Activated CD4-positive, alpha-beta T cell treated with anti-CD3 and anti-CD28 coated beads, Interleukin-2, amount 50 U/mL, for 24 hours (primary cell): ENCODE measurements around the gene UBAC2.
A peak's percentile ranks its signal among the peaks of the same experiment; 100 is the strongest.
"Not testable (repeated sequence)": the region's sequence is repeated elsewhere in the genome, so short reads cannot be mapped to it uniquely, and the experiment has no call there.

Experiments
- DNase-seq, 2 donors: peaks; one replicate each; pipeline ENCODE4 v3.0.0-alpha.2; 2020; ENCODE audit warnings: low read depth in 1 of 2, low spot score in 1 of 2

UBAC2 gene

DNA sequence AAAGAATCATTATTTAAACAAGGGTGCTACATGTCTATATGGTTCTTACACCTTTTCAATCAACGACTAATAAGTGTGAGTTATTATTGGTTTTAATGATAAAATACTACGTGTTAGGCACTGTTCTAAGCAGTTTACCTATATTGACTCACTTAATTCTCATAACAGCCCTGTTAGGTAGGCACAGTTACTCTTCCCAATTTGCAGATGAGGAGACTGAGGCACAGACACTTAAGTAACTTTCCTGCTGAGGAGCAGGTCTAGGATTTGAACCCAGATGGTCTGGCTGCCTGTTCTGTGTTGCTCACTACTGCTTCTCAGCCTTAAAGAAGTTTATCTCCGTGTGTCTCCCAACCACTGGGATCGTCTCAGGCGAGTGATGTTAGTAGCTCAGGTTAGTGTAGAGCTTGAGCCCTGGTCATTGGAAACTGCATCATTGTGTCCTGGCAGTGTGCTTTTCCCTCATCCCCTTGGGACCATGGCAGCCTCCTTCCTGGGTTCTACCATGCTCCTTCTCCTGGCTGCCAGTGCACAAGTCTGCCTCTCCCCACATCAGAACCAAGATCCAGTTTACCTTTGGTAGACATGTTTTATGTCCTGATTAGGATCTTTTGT is 10.9 kb downstream of the UBAC2 start:
- DNase-seq = no peak

- peak in 1 of 2 donors; percentile 60 for DNase-seq
Measured at GRCh38 chr13:99214232-99214631, 13.6 kb downstream of the UBAC2 start.

GRCh38 chr13:99214731-99215130 is 14.1 kb downstream of the UBAC2 start:
- no peak for DNase-seq

DNA sequence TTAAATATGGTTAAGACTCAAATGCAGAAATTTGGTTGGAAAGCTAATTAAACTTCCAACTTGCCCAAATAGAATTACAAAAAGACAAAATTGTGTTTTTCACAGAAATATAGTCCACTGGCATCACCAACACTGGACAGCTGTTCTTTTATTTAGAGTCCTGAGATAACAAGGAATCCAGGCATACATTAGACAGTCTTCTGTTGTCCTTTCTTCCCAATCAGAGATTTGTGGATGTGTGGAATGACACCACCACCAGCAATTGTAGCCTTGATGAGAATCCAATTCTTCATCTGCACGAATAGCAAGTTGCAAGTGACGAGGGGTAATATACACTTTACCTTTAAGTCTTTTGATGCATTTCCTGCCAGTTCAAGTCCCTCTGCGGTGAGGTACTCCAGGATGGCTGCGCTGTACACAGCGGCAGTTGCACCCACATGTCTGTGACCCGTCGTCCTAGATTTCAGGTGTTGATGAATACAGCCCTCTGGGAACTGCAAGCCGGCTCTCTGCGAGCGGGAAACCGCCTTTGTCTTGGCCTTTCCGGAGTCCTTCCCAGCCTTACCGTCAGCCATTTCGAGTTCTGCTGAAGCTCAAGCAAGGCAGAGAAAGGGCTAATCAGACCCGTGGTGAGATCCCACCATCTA is 14.7 kb downstream of the UBAC2 start:
- peak in 1 of 2 donors; percentile 30 for DNase-seq

GRCh38 chr13:99217461-99218110 is 16.9 kb downstream of the UBAC2 start:
- DNase-seq = no peak

DNA sequence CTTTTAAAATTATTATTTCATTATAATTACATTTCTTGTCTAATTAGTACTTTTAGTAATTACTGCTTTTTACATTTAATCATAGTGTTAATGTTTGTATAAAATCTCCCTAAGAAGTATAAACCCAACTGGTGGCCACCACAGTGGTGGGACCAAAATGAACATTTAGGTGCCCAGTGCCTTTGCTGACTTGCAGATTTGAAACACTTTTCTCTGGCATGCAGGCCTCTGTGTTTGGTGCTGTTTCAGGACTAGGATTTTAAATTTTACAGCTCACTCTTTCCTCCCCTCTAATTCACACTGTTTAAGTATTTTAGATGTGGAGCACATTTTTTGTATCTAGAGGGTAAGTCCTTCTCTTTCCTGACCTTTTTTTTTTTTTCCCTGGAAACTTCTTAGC is 17.5 kb downstream of the UBAC2 start:
- DNase-seq = no peak

GRCh38 chr13:99218545-99218944 is 17.9 kb downstream of the UBAC2 start:
- DNase-seq = no peak

GRCh38 chr13:99218969-99219368 is 18.3 kb downstream of the UBAC2 start:
- DNase-seq = peak in 1 of 2 donors; percentile 52

DNA sequence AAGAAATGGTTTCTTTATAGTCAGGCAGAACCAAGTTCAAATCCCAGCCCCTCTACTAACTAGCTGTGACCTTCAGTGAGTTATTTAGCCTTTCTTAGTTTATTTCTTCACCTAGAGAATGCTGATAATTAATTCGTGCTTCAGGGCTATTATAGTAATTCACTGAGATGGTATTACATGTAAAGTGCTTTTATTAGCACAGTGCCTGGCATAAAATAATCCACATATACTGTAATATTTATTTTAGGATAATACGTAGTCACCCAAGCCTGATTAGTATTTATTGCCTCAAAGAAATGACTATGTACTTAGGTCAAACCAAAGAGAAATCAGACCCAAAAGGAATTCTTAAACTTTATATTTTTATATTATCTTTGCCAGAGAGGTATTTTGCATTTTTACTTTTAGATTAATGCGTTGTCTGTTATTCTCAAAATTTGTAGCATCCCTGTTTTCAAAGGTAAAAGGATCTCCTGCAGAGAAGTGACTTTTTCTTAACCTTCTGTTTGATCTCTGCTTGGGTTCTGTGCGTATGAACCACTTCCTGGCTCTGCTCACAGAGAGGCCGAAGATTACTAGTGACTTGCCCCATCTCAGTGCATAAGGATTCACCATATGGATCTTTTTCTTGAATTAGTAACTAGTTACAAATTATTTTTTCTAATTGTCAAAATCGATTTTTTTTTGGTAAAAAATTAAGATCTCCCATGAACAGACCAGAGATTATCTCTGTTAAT is 19.7 kb downstream of the UBAC2 start:
- no peak for DNase-seq

- DNase-seq = no peak
Measured at GRCh38 chr13:99221567-99222239, 21.0 kb downstream of the UBAC2 start.

GRCh38 chr13:99223587-99223986 is 22.9 kb downstream of the UBAC2 start:
- no peak for DNase-seq

DNA sequence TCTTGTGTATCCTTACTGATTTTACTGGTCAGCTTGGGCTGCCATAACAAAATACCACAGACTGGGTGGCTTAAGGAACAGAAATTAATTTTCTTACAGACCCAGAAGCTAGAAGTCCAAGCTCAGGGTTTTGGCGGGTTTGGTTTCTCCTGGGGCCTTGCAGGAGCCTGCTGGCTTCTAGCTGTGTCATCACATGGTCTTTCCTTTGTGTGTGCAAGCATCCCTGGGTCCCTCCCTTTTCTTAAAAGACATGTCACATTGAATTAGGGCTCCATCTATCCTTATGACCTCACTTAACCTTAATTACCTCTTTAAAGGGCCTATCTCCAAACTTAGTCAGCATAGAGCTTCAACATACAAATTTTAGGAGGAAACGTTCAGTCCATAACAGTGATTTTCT is 23.4 kb downstream of the UBAC2 start:
- no peak for DNase-seq

- no peak for DNase-seq
Measured at GRCh38 chr13:99225078-99225477, 24.4 kb downstream of the UBAC2 start.

GRCh38 chr13:99226513-99226912 is 25.9 kb downstream of the UBAC2 start:
- DNase-seq = no peak

DNA sequence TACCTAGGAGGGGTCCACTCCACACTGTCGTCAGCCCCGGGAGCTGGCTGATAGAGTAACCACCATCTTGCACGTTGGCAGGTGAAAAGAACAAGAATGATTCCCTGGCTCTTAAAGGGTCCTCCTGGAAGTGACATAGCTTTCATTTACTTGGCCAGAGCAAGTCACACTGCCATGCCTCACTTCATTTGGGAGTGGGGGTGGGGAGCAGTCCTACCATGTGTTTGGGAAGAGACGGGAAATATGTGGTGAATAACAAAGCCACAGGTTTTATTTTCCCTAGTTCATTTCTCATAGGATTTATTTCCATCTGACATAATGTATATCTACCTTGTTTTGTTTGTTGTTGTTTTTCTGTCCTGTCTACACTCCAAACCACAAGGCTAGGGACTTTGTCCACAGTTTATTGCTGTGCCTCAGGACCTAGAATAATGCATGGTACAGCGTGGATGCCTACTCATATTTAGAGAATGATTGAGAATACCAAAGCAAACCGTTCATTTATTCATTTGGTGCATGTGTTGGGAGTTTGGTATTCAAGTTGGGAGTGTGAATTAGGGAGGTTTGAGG is 26.8 kb downstream of the UBAC2 start:
- no peak for DNase-seq

DNA sequence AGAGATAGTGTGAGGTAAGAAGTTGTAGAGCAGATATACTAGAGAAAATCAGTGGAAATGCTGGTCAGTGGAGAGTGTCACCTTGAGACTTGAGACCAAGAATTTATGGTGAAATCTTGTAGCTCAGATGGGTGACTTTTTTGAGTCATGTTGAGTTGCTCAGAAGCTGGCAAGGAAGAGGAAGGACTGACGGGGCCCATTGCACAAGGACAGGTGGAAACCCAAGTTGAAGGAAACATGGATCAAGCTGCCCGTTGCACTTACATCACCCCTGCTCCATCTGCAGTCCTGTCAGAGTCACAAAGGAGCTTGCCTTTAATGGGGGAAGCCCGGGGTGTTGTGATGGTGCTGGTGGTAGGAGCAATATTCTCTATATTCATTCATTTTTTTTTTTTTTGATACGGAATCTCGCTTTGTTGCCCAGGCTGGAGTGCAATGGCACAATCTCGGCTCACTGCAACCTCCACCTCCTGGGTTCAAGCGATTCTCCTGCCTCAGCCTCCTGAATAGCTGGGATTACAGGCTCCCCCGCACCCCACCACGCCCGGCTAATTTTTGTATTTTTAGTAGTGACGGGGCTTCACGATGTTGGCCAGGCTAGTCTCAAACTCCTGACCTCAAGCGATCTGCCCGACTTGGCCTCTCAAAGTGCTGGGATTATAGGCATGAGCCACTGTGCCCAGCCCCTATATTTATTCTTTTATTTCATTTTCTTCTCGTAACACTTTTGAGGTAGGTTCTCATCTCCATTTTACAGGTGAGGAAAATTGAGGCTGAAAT is 27.4 kb downstream of the UBAC2 start:
- DNase-seq = no peak

DNA sequence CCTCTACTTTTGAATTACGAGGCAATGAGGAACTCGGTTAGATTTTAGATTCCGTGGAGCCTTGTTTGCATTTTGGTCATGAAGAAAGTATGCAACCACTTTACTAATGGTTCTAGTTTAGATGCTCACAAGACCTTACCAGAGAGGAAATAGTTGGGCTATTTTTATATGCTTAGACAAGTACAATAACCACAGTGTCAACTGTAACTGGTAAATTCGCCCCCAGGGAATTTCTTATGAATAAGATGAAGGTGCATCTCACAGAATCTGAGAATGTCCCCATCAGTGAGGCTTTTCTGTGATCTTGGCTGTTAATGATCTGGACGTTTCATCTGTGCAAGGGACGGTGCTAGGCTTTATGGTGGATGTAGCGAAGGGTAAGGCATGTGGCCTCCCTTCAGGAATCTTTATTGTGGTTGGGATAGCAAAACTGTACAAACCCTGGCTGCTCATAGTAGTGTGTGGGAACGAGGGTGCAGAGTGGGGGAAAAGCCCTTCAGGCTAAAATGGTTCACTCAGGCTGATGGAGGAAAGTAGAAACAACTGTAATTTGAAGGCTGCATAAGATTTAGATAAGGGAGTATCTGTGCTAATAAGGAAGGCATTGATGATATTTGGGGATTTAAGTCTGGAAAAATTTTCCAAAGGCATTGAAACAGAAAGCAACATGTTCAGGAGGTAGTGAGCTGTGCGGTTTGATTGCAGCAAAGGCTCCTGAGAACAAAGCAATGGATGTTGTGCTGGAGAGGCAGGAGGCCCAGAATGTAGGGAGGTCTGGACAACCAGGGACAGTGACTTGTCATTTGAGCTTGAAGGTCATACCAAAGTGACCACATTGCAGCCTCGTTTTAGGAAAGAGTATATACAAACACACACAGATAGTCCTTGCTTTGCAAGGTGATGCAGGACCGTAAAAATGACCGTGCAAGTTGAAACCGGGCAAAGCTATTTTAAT is 28.4 kb downstream of the UBAC2 start:
- DNase-seq = no peak

DNA sequence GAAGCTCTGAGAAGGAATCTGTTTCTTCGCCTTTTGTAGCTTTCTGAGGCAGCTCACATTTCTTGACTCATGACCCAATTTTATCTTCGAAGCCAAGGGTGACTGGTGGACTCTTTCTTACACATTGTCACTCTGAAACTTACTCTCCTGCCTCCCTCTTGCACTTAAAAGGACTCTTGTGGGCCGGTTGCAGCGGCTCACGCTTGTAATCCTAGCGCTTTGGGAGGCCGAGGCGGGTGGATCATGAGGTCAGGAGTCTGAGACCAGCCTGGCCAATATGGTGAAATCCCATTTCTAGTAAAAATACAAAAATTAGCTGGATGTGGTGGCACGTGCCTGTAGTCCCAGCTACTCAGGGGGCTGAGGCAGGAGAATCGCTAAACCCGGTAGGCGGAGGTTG is 29.9 kb downstream of the UBAC2 start:
- not testable (repeated sequence) for DNase-seq

- DNase-seq = no peak
Measured at GRCh38 chr13:99230991-99231390, 30.3 kb downstream of the UBAC2 start.
